SK-N-SH (cell line): Measurements from ENCODE around the gene NAV2. TPM values are rescaled to one million over a fixed set of nuclear protein-coding genes. Genes with fewer than 3 reads are reported as not detected.

Source experiments
- CTCF ChIA-PET: fragments of 300-600, 350-600 bp; formaldehyde crosslinking; extraction: SDS; loops from one replicate; lab custom pipeline; 2021; lab: Yijun Ruan, JAX
- POLR2A ChIA-PET: fragments of 350-600 bp; sonication (Branson Sonifier 250); formaldehyde crosslinking; extraction: SDS; loops from one replicate; lab custom pipeline; 2020; ENCODE audit warnings: antibody characterized with exemption, inconsistent platforms; lab: Yijun Ruan, JAX
- DNase-seq: peaks from one replicate; pipeline ENCODE4 v3.0.0; 2012
- H2AFZ ChIP-seq: fragments of 200-600 bp; sonication (generic); 2 replicates; pipeline ENCODE4 v1.8.1; 2016; ENCODE audit warnings: antibody characterized with exemption, mild to moderate bottlenecking, low read depth
- H3F3A ChIP-seq: fragments of 200-600 bp; sonication (generic); replicated peaks from 2 replicates; pipeline ENCODE3; 2016; ENCODE audit warnings: antibody characterized with exemption, mild to moderate bottlenecking; ENCODE audit not compliant: insufficient read depth
- H3K27ac ChIP-seq, 2 experiments: fragments of 200-500 bp in 1 of 2; fragments of 200-600 bp in 1 of 2; sonication (Bioruptor generic) in 1 of 2; sonication (generic), shearing (Covaris generic) in 1 of 2; 2 replicates each; pipeline versions ENCODE4 v1.5.1 to v1.6.1; 2014 to 2016; ENCODE audit warnings: low read depth in 2 of 2, inconsistent platforms in 1 of 2, low read length in 1 of 2, mild to moderate bottlenecking in 1 of 2, mixed read lengths in 1 of 2
- H3K27me3 ChIP-seq: fragments of 200-600 bp; sonication (generic), shearing (Covaris generic); 2 replicates; pipeline ENCODE4 v1.6.1; 2016; ENCODE audit warnings: mixed run types; ENCODE audit not compliant: insufficient read depth
- H3K36me3 ChIP-seq, 2 experiments: fragments of 200-500 bp in 1 of 2; fragments of 200-600 bp in 1 of 2; sonication (Bioruptor generic) in 1 of 2; sonication (generic) in 1 of 2; replicated peaks in 1 of 2; 2 replicates each; pipeline versions ENCODE3 to v1.5.1; 2014 to 2016; ENCODE audit warnings: low read length in 1 of 2, mild to moderate bottlenecking in 1 of 2; ENCODE audit not compliant: insufficient read depth in 2 of 2, control insufficient read depth in 1 of 2
- H3K4me1 ChIP-seq, 2 experiments: fragments of 200-500 bp in 1 of 2; fragments of 200-600 bp in 1 of 2; sonication (Bioruptor generic) in 1 of 2; sonication (generic), shearing (Covaris generic) in 1 of 2; 2 replicates each; pipeline versions ENCODE4 v1.5.1 to v1.6.1; 2014 to 2016; ENCODE audit warnings: low read depth in 1 of 2, low read length in 1 of 2, mixed run types in 1 of 2; ENCODE audit not compliant: insufficient read depth in 2 of 2, control insufficient read depth in 1 of 2
- H3K4me2 ChIP-seq: fragments of 200-600 bp; sonication (generic), shearing (Covaris generic); 2 replicates; pipeline ENCODE4 v1.6.1; 2017; ENCODE audit warnings: mixed run types
- H3K4me3 ChIP-seq, 2 experiments: fragments of 200-500 bp in 1 of 2; fragments of 200-600 bp in 1 of 2; sonication (Bioruptor generic) in 1 of 2; sonication (generic), shearing (Covaris generic) in 1 of 2; 2 replicates each; pipeline versions ENCODE4 v1.5.1 to v1.8.1; 2014 to 2016; ENCODE audit warnings: low read depth in 2 of 2, inconsistent platforms in 1 of 2, low read length in 1 of 2, mild to moderate bottlenecking in 1 of 2, mixed read lengths in 1 of 2, moderate library complexity in 1 of 2
- H3K79me2 ChIP-seq: fragments of 200-600 bp; sonication (generic); 2 replicates; pipeline ENCODE4 v1.8.1; 2017; ENCODE audit warnings: mild to moderate bottlenecking; ENCODE audit not compliant: insufficient read depth
- H3K9ac ChIP-seq: fragments of 200-600 bp; sonication (generic); 2 replicates; pipeline ENCODE4 v1.6.1; 2017; ENCODE audit warnings: mixed run types
- H3K9me2 ChIP-seq: fragments of 200-600 bp; sonication (generic); 2 replicates; pipeline ENCODE4 v1.6.1; 2017; ENCODE audit warnings: mixed run types
- H3K9me3 ChIP-seq: fragments of 200-600 bp; sonication (generic); 2 replicates; pipeline ENCODE4 v1.6.1; 2017; ENCODE audit warnings: mixed run types, mild to moderate bottlenecking, moderate library complexity
- H4K20me1 ChIP-seq: fragments of 200-600 bp; sonication (generic); 2 replicates; pipeline ENCODE4 v1.6.1; 2017; ENCODE audit warnings: mild to moderate bottlenecking, mixed run types; ENCODE audit not compliant: insufficient read depth
- EZH2phosphoT487 ChIP-seq: fragments of 200-600 bp; sonication (generic); IDR thresholded peaks from 2 replicates; pipeline ENCODE4 v1.6.1; 2017; ENCODE audit warnings: low read depth, mixed run types, mild to moderate bottlenecking, antibody characterized with exemption, moderate library complexity, borderline replicate concordance
- GABPA ChIP-seq: IDR thresholded peaks from 2 replicates; pipeline ENCODE4 v1.4.0; 2012; ENCODE audit warnings: low read depth, mild to moderate bottlenecking
- GATA2 ChIP-seq: sonication (generic); formaldehyde crosslinking; IDR thresholded peaks from 2 replicates; pipeline ENCODE4 v1.5.0; 2020; ENCODE audit warnings: mild to moderate bottlenecking, missing genetic modification reagents
- MEF2A ChIP-seq: IDR thresholded peaks from 2 replicates; pipeline ENCODE4 v1.4.0; 2012; ENCODE audit warnings: low read depth, borderline replicate concordance
- NFIC ChIP-seq: IDR thresholded peaks from 2 replicates; pipeline ENCODE4 v1.4.0; 2012; ENCODE audit warnings: borderline replicate concordance
- RCOR1 ChIP-seq: fragments of 150-350 bp; IDR thresholded peaks from 2 replicates; pipeline ENCODE4 v1.6.1; 2017; ENCODE audit warnings: antibody characterized with exemption, low read length
- RFX5 ChIP-seq: IDR thresholded peaks from 2 replicates; pipeline ENCODE4 v1.6.1; 2012; ENCODE audit warnings: mild to moderate bottlenecking, improper control_type of control experiment, low read length
- TAF1 ChIP-seq: IDR thresholded peaks from 2 replicates; pipeline ENCODE4 v1.6.1; 2012; ENCODE audit warnings: low read depth, mild to moderate bottlenecking, low read length, moderate library complexity, borderline replicate concordance
- WGBS: methylation state at CpG from one replicate; pipeline ENCODE4 v1.1.6; 2017; ENCODE audit warnings: low lambda C conversion rate; 5-methylcytosine and 5-hydroxymethylcytosine counted together
- polyA plus RNA-seq, 3 experiments: library from polyadenylated mRNA; depleted of rRNA; stranded (reverse); fragments of >200 nt; gene quantifications; 2 replicates each; pipeline ENCODE4 v1.2.3, GENCODE V29; 2012
- TF ChIP-seq, protein P1 (sequence below): IDR thresholded peaks from 2 replicates; pipeline ENCODE4 v1.4.0; 2012; ENCODE audit warnings: low read depth
- TF ChIP-seq, protein P2 (sequence below): IDR thresholded peaks from 2 replicates; pipeline ENCODE4; 2012
- TF ChIP-seq, protein P3 (sequence below): IDR thresholded peaks from 2 replicates; pipeline ENCODE4 v1.4.0; 2012; ENCODE audit warnings: low read depth, borderline replicate concordance
- TF ChIP-seq, protein P4 (sequence below): IDR thresholded peaks from 2 replicates; pipeline ENCODE4 v1.4.0; 2012; ENCODE audit warnings: low read depth, borderline replicate concordance

The NAV2 gene
- polyA plus RNA-seq, 1 of the 3 experiments (the other 2 are of a cell fraction), result 26.2 TPM

DNA sequence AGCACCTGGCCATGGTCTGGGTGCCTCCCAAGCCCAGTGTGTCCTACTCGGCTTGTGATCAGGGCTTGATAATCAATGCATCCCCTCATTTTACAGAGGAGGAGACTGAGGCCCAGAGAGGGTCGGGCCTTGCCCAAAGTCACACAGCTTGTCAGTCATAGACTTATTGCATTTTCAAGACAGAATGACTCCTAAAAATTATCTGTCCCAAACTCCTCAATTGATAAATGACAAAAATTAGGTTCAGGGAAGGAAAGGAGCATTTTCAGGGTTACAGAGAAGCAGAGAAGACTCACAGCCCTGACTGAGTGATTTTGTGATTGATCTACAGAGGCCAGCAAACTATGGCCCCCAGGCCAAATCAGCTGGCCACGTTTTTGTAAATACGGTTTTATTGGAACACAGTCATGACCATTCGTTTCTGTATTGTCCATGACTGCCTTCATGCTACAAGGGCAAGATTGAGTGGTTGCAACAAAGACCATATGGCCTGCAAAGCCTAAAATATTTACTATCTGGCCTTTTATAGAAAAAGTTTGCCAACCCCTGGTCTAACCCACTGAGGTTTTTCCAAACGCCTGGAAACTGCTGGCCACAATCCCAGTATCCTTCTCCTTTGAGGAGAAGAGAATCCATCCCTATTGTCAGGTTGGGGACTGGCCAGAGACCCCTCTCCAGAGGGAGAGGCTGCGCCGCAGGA is 35.1 kb upstream of the NAV2 start:
- TF ChIP-seq MEF2A (no peak), TAF1 (no peak), EZH2phosphoT487 (no peak), RFX5 (no peak), RCOR1 (no peak), GATA2 (CRISPR knock-in tag) (no peak), NFIC (no peak), GABPA (no peak)
- TF ChIP-seq, protein P1, sequence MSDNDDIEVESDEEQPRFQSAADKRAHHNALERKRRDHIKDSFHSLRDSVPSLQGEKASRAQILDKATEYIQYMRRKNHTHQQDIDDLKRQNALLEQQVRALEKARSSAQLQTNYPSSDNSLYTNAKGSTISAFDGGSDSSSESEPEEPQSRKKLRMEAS, result no peak
- TF ChIP-seq, protein P2, sequence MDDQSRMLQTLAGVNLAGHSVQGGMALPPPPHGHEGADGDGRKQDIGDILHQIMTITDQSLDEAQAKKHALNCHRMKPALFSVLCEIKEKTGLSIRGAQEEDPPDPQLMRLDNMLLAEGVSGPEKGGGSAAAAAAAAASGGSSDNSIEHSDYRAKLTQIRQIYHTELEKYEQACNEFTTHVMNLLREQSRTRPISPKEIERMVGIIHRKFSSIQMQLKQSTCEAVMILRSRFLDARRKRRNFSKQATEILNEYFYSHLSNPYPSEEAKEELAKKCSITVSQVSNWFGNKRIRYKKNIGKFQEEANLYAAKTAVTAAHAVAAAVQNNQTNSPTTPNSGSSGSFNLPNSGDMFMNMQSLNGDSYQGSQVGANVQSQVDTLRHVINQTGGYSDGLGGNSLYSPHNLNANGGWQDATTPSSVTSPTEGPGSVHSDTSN, result no peak
- TF ChIP-seq, protein P3, sequence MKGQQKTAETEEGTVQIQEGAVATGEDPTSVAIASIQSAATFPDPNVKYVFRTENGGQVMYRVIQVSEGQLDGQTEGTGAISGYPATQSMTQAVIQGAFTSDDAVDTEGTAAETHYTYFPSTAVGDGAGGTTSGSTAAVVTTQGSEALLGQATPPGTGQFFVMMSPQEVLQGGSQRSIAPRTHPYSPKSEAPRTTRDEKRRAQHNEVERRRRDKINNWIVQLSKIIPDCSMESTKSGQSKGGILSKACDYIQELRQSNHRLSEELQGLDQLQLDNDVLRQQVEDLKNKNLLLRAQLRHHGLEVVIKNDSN, result no peak
- TF ChIP-seq, protein P4, sequence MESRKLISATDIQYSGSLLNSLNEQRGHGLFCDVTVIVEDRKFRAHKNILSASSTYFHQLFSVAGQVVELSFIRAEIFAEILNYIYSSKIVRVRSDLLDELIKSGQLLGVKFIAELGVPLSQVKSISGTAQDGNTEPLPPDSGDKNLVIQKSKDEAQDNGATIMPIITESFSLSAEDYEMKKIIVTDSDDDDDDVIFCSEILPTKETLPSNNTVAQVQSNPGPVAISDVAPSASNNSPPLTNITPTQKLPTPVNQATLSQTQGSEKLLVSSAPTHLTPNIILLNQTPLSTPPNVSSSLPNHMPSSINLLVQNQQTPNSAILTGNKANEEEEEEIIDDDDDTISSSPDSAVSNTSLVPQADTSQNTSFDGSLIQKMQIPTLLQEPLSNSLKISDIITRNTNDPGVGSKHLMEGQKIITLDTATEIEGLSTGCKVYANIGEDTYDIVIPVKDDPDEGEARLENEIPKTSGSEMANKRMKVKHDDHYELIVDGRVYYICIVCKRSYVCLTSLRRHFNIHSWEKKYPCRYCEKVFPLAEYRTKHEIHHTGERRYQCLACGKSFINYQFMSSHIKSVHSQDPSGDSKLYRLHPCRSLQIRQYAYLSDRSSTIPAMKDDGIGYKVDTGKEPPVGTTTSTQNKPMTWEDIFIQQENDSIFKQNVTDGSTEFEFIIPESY, result no peak
- Histone ChIP-seq H3F3A (peaks cover 15% of the 10 kb centered on the region), H3K9me2 (no peaks in the 10 kb centered on the region), H3K79me2 (peaks cover 25% of the 10 kb centered on the region; the same call in 1 of the 2 replicates), H3K36me3 (peaks cover 0 to 9% of the 10 kb centered on the region in 2 experiments), H3K9me3 (no peaks in the 10 kb centered on the region), H4K20me1 (no peaks in the 10 kb centered on the region), H3K4me2 (no peak overlapping the region), H3K4me3 (no peak overlapping the region), H3K9ac (no peak overlapping the region), H2AFZ (no peak overlapping the region), H3K27me3 (no peaks in the 10 kb centered on the region), H3K27ac (peak overlapping the region; percentile 1 to 30; a peak in 3 of 4 replicates), H3K4me1 (peaks cover 18 to 59% of the 10 kb centered on the region in 2 experiments)
- 67% methylated on average over 8 of the region's 8 CpGs for WGBS
- DNase-seq, result no peak
- ChIA-PET POLR2A (no interaction called here), CTCF (interaction anchor here (0.6 to 1.5 kb wide), 4 partner anchors 19 to 438 kb away, joined by 3 to 4 read pairs (median 3); no protein-coding TSS in a partner anchor)
